PC-3 (cell line): ENCODE results near the gene CCNE1. TPM values are rescaled to one million over a fixed set of nuclear protein-coding genes. Genes with fewer than 3 reads are reported as not detected.

Experiments used
- ATAC-seq: fragments of 200-7000 bp; cut with Tn5 transposase; 2 replicates; pipeline ENCODE4 v1.9.1; 2020; ENCODE audit warnings: mild to moderate bottlenecking, moderate library complexity
- BruUV-seq: library from RNA; stranded (reverse); fragments of 400-500 nt; replicated peaks from 2 replicates; lab custom pipeline; 2021; lab: Mats Ljungman, UMichigan
- CTCF ChIA-PET: fragments of 300-600 bp; sonication (Branson Sonifier 250); formaldehyde crosslinking; loops from one replicate; lab custom pipeline; 2022; ENCODE audit warnings: antibody characterized with exemption; lab: Charles Lee
- POLR2A ChIA-PET: fragments of 300-600 bp; sonication (Branson Sonifier 250); formaldehyde crosslinking; loops from one replicate; lab custom pipeline; 2022; ENCODE audit warnings: antibody characterized with exemption; ENCODE audit not compliant: unreplicated experiment; lab: Charles Lee
- DNase-seq: peaks from one replicate; pipeline ENCODE4 v3.0.0-alpha.2; 2015
- H2AFZ ChIP-seq: fragments of 300-600 bp; sonication (generic); 2 replicates; pipeline ENCODE4 v1.6.0; 2016; ENCODE audit warnings: antibody characterized with exemption, low read length
- H3F3A ChIP-seq: fragments of 300-600 bp; sonication (generic); one replicate; pipeline ENCODE4 v1.6.0; 2017; ENCODE audit warnings: antibody characterized with exemption, low read length, control low read depth, mild to moderate bottlenecking; ENCODE audit not compliant: unreplicated experiment
- H3K27ac ChIP-seq: fragments of 300-600 bp; sonication (generic); 2 replicates; pipeline ENCODE4 v1.5.1; 2016; ENCODE audit warnings: mild to moderate bottlenecking, low read length
- H3K27me3 ChIP-seq: fragments of 300-600 bp; sonication (generic); 2 replicates; pipeline ENCODE4 v1.6.1; 2016; ENCODE audit warnings: low read length, mixed read lengths
- H3K36me3 ChIP-seq: fragments of 300-600 bp; sonication (generic); 2 replicates; pipeline ENCODE4 v1.6.1; 2016; ENCODE audit warnings: low read depth, mixed run types, low read length, mixed read lengths
- H3K4me1 ChIP-seq: fragments of 300-600 bp; sonication (generic); 2 replicates; pipeline ENCODE4 v1.5.1; 2016; ENCODE audit warnings: low read length; ENCODE audit not compliant: insufficient read depth
- H3K4me2 ChIP-seq: fragments of 300-600 bp; sonication (generic); 2 replicates; pipeline ENCODE4 v1.6.0; 2016; ENCODE audit warnings: low read length
- H3K4me3 ChIP-seq: fragments of 300-600 bp; sonication (generic); 2 replicates; pipeline ENCODE4 v1.5.1; 2016; ENCODE audit warnings: mild to moderate bottlenecking, low read length, mixed read lengths
- H3K79me2 ChIP-seq: fragments of 300-600 bp; sonication (generic); 2 replicates; pipeline ENCODE4 v1.6.1; 2017; ENCODE audit warnings: low read length, mixed read lengths
- H3K9ac ChIP-seq: fragments of 300-600 bp; sonication (generic); 2 replicates; pipeline ENCODE4 v1.6.0; 2016; ENCODE audit warnings: mild to moderate bottlenecking, low read length
- H3K9me2 ChIP-seq: fragments of 300-600 bp; sonication (generic); replicated peaks from 2 replicates; pipeline ENCODE4 v1.6.1; 2016; ENCODE audit warnings: mixed run types, low read length, mixed read lengths
- H3K9me3 ChIP-seq: fragments of 300-600 bp; sonication (generic); 2 replicates; pipeline ENCODE4 v1.6.1; 2016; ENCODE audit warnings: low read length, mixed read lengths
- H4K20me1 ChIP-seq: fragments of 300-600 bp; sonication (generic); 2 replicates; pipeline ENCODE4 v1.6.1; 2016; ENCODE audit warnings: low read length, mixed read lengths
- CTCF ChIP-seq: fragments of 300-600 bp; sonication (generic); conservative IDR thresholded peaks from 2 replicates; pipeline ENCODE4 v1.5.1; 2017; ENCODE audit warnings: antibody characterized with exemption, low read depth, mild to moderate bottlenecking, low read length
- EZH2 ChIP-seq: fragments of 300-600 bp; sonication (generic); IDR thresholded peaks from one replicate; pipeline ENCODE4 v1.6.1; 2017; ENCODE audit warnings: antibody characterized with exemption, mild to moderate bottlenecking, low read length; ENCODE audit not compliant: unreplicated experiment
- EZH2phosphoT487 ChIP-seq: fragments of 300-600 bp; sonication (generic); IDR thresholded peaks from 2 replicates; pipeline ENCODE4 v1.6.1; 2018; ENCODE audit warnings: mild to moderate bottlenecking, antibody characterized with exemption, low read length, borderline replicate concordance
- intact Hi-C: fragments of 100-400 bp; cut with micrococcal nuclease; formaldehyde crosslinking; loops from 2 replicates; pipeline ENCODE4 v1.9.0; 2023
- total RNA-seq: library from RNA; depleted of rRNA; stranded (reverse); fragments of >200 nt; gene quantifications from 2 replicates; pipeline ENCODE4 v1.2.3, GENCODE V29; 2014

The CCNE1 gene
- total RNA-seq, 1 experiment from 2014 or later: 10.9 TPM

- H3F3A ChIP-seq: no peaks in the 10 kb centered on the region
- no peaks in the 10 kb centered on the region for H4K20me1 ChIP-seq
- H2AFZ ChIP-seq: no peak overlapping the region
- no peak for ATAC-seq
- no peaks in the 10 kb centered on the region for H3K9me3 ChIP-seq
- DNase-seq: no peak
- no peak overlapping the region for H3K9ac ChIP-seq
- intact Hi-C loops: no loop called here
- H3K27me3 ChIP-seq: no peaks in the 10 kb centered on the region
- no peaks in the 10 kb centered on the region for H3K9me2 ChIP-seq
- no peak overlapping the region for H3K4me3 ChIP-seq
- no peaks in the 10 kb centered on the region for H3K4me1 ChIP-seq
- H3K79me2 ChIP-seq: no peaks in the 10 kb centered on the region
- TF ChIP-seq EZH2 (no peak), EZH2phosphoT487 (no peak), CTCF (no peak)
- BruUV-seq: no TSS peak
- no peak overlapping the region for H3K27ac ChIP-seq
- POLR2A ChIA-PET: no interaction called here
- CTCF ChIA-PET: no interaction called here
- H3K4me2 ChIP-seq: no peak overlapping the region
- no peaks in the 10 kb centered on the region for H3K36me3 ChIP-seq
Observed at GRCh38 chr19:29854033-29854432, 42.2 kb downstream of the CCNE1 start.

- POLR2A ChIA-PET: no interaction called here
- TF ChIP-seq CTCF: no peak
- TF ChIP-seq EZH2: no peak
- TF ChIP-seq EZH2phosphoT487: no peak
- no peak overlapping the region for H3K9ac ChIP-seq
- H3K36me3 ChIP-seq: no peaks in the 10 kb centered on the region
- H3K4me1 ChIP-seq: no peaks in the 10 kb centered on the region
- H3K9me3 ChIP-seq: no peaks in the 10 kb centered on the region
- ATAC-seq (no peak), DNase-seq (no peak)
- no peak overlapping the region for H3K27ac ChIP-seq
- H3K9me2 ChIP-seq: no peaks in the 10 kb centered on the region
- no peaks in the 10 kb centered on the region for H4K20me1 ChIP-seq
- H3K4me3 ChIP-seq: no peak overlapping the region
- H2AFZ ChIP-seq: no peak overlapping the region
- H3K4me2 ChIP-seq: no peak overlapping the region
- no peaks in the 10 kb centered on the region for H3K27me3 ChIP-seq
- CTCF ChIA-PET: no interaction called here
- no TSS peak for BruUV-seq
- no peaks in the 10 kb centered on the region for H3K79me2 ChIP-seq
- intact Hi-C loops: no loop called here
- no peaks in the 10 kb centered on the region for H3F3A ChIP-seq
Observed at GRCh38 chr19:29855087-29855486, 43.3 kb downstream of the CCNE1 start.

GRCh38 chr19:29855741-29856500 is 44.1 kb downstream of the CCNE1 start:
- intact Hi-C loops: no loop called here
- Histone ChIP-seq H3K4me1 (no peaks in the 10 kb centered on the region), H3K27me3 (no peaks in the 10 kb centered on the region), H3F3A (no peaks in the 10 kb centered on the region), H4K20me1 (no peaks in the 10 kb centered on the region), H3K36me3 (no peaks in the 10 kb centered on the region), H3K4me2 (no peak overlapping the region), H3K4me3 (no peak overlapping the region), H2AFZ (no peak overlapping the region), H3K9ac (no peak overlapping the region), H3K9me2 (no peaks in the 10 kb centered on the region), H3K9me3 (no peaks in the 10 kb centered on the region), H3K79me2 (no peaks in the 10 kb centered on the region), H3K27ac (no peak overlapping the region)
- no TSS peak for BruUV-seq
- ChIA-PET CTCF (no interaction called here), POLR2A (no interaction called here)
- no peak for ATAC-seq
- TF ChIP-seq EZH2phosphoT487 (no peak), CTCF (no peak), EZH2 (no peak)
- no peak for DNase-seq
